CD14-positive monocyte (primary cell): ENCODE measurements around the gene RBM42. TPM values are rescaled to one million over a fixed set of nuclear protein-coding genes. Genes with fewer than 3 reads are reported as not detected.

Experiments
- DNase-seq, 3 donors: peaks; one replicate each; pipeline ENCODE4 v3.0.0-alpha.2; 2011 to 2022
- H2AFZ ChIP-seq: 2 replicates; pipeline ENCODE4 v1.6.0; 2012; ENCODE audit warnings: mild to moderate bottlenecking, low read depth, low read length, inconsistent platforms; ENCODE audit not compliant: insufficient read depth, poor library complexity, severe bottlenecking
- H3K27ac ChIP-seq, 2 donors: 1 replicate in 1 of 2; 2 replicates in 1 of 2; pipeline ENCODE4 v1.5.1; 2012 to 2013; ENCODE audit warnings: low read length in 2 of 2, control low read depth in 1 of 2, inconsistent platforms in 1 of 2, low read depth in 1 of 2, mild to moderate bottlenecking in 1 of 2
- H3K27me3 ChIP-seq, 2 donors: one replicate each; pipeline versions ENCODE4 v1.6.0 to v1.6.1; 2011 to 2013; ENCODE audit warnings: low read length in 2 of 2; ENCODE audit not compliant: control insufficient read depth in 2 of 2, insufficient read depth in 2 of 2
- H3K36me3 ChIP-seq, 2 donors: replicated peaks in 1 of 2; 1 replicate in 1 of 2; 2 replicates in 1 of 2; pipeline versions ENCODE4 v1.5.1 to v1.6.1; 2012 to 2013; ENCODE audit warnings: low read length in 2 of 2, control low read depth in 1 of 2, inconsistent platforms in 1 of 2, mild to moderate bottlenecking in 1 of 2; ENCODE audit not compliant: insufficient read depth in 2 of 2, control insufficient read depth in 1 of 2
- H3K4me1 ChIP-seq, 2 donors: 1 replicate in 1 of 2; 2 replicates in 1 of 2; pipeline versions ENCODE4 v1.5.1 to v1.6.1; 2012 to 2013; ENCODE audit warnings: low read length in 2 of 2, control low read depth in 1 of 2, inconsistent platforms in 1 of 2, mild to moderate bottlenecking in 1 of 2, moderate library complexity in 1 of 2; ENCODE audit not compliant: insufficient read depth in 2 of 2, control insufficient read depth in 1 of 2
- H3K4me2 ChIP-seq: replicated peaks from 2 replicates; pipeline ENCODE3; 2012; ENCODE audit warnings: low read length, moderate library complexity, mild to moderate bottlenecking; ENCODE audit not compliant: poor library complexity, severe bottlenecking; ENCODE audit errors: extremely low read depth
- H3K4me3 ChIP-seq, 3 experiments: fragments of 200-600 bp in 1 of 3; sonication (generic) in 1 of 3; replicated peaks in 1 of 3; 1 replicate in 2 of 3; 2 replicates in 1 of 3; pipeline ENCODE4 v1.5.1; 2011 to 2013; ENCODE audit warnings: low read length in 3 of 3, mild to moderate bottlenecking in 3 of 3, control low read depth in 2 of 3, low read depth in 2 of 3, inconsistent platforms in 1 of 3, moderate library complexity in 1 of 3
- H3K79me2 ChIP-seq: 2 replicates; pipeline ENCODE4 v1.6.0; 2012; ENCODE audit warnings: mild to moderate bottlenecking, control low read depth, inconsistent platforms, low read length, moderate library complexity; ENCODE audit not compliant: insufficient read depth
- H3K9ac ChIP-seq: 2 replicates; pipeline ENCODE4 v1.6.0; 2017; ENCODE audit warnings: low read length, mild to moderate bottlenecking; ENCODE audit not compliant: insufficient read depth, poor library complexity, severe bottlenecking
- H3K9me3 ChIP-seq, 2 donors: replicated peaks in 1 of 2; 1 replicate in 1 of 2; 2 replicates in 1 of 2; pipeline versions ENCODE4 v1.5.1 to v1.6.1; 2012 to 2013; ENCODE audit warnings: low read length in 2 of 2, control low read depth in 1 of 2; ENCODE audit not compliant: control insufficient read depth in 1 of 2, insufficient read depth in 1 of 2
- H4K20me1 ChIP-seq: 2 replicates; pipeline ENCODE4 v1.6.0; 2012; ENCODE audit warnings: mild to moderate bottlenecking, low read length, control low read depth, moderate library complexity; ENCODE audit not compliant: insufficient read depth
- H3K27ac Mint-ChIP-seq, 7 donors: one replicate each; pipeline ENCODE4 v1.8.0; 2020; ENCODE audit warnings: mild to moderate bottlenecking in 7 of 7, mixed read lengths in 7 of 7, moderate library complexity in 6 of 7, inconsistent platforms in 2 of 7
- H3K27me3 Mint-ChIP-seq, 3 donors: one replicate each; pipeline ENCODE4 v1.8.0; 2021 to 2022; ENCODE audit warnings: low read depth in 3 of 3, mild to moderate bottlenecking in 3 of 3, mixed read lengths in 3 of 3, moderate library complexity in 3 of 3, inconsistent platforms in 1 of 3
- H3K36me3 Mint-ChIP-seq, 2 donors: one replicate each; pipeline ENCODE4 v1.8.0; 2020; ENCODE audit warnings: mixed read lengths in 2 of 2, inconsistent platforms in 1 of 2, mild to moderate bottlenecking in 1 of 2
- H3K4me1 Mint-ChIP-seq: one replicate; pipeline ENCODE4 v1.8.0; 2020; ENCODE audit warnings: mild to moderate bottlenecking, mixed read lengths
- H3K4me3 Mint-ChIP-seq, 2 donors: one replicate each; pipeline ENCODE4 v1.8.0; 2020; ENCODE audit warnings: mild to moderate bottlenecking in 2 of 2, mixed read lengths in 2 of 2, moderate library complexity in 1 of 2
- H3K9me3 Mint-ChIP-seq, 7 donors: one replicate each; pipeline ENCODE4 v1.8.0; 2020 to 2022; ENCODE audit warnings: mixed read lengths in 7 of 7, mild to moderate bottlenecking in 6 of 7, moderate library complexity in 6 of 7, inconsistent platforms in 2 of 7
- CTCF ChIP-seq: fragments of 200-600 bp; IDR thresholded peaks from one replicate; pipeline ENCODE4 v1.8.0; 2022; ENCODE audit warnings: antibody characterized with exemption, mild to moderate bottlenecking
- WGBS: methylation state at CpG from one replicate; pipeline ENCODE4 v1.1.5; 2013; ENCODE audit warnings: missing lambda C conversion rate; ENCODE audit not compliant: insufficient coverage; 5-methylcytosine and 5-hydroxymethylcytosine counted together
- intact Hi-C, 2 donors: fragments of 100-400 bp; cut with micrococcal nuclease; formaldehyde crosslinking; loops; one replicate each; pipeline versions ENCODE4 v1.15.0 to v1.15.1; 2023
- polyA plus RNA-seq, 3 donors: library from polyadenylated mRNA; depleted of rRNA in 1 of 3; unstranded in 2 of 3; stranded (reverse) in 1 of 3; fragments of 300-500 nt in 2 of 3; fragments of >200 nt in 1 of 3; fragmentation: Illumina TruSeq in 2 of 3; gene quantifications; 1 replicate in 2 of 3; 2 replicates in 1 of 3; pipeline ENCODE4 v1.2.3, GENCODE V29; 2012 to 2021

The RBM42 gene
- polyA plus RNA-seq, 3 donors: 29.5 to 53.3 (median 50.3) TPM

DNA sequence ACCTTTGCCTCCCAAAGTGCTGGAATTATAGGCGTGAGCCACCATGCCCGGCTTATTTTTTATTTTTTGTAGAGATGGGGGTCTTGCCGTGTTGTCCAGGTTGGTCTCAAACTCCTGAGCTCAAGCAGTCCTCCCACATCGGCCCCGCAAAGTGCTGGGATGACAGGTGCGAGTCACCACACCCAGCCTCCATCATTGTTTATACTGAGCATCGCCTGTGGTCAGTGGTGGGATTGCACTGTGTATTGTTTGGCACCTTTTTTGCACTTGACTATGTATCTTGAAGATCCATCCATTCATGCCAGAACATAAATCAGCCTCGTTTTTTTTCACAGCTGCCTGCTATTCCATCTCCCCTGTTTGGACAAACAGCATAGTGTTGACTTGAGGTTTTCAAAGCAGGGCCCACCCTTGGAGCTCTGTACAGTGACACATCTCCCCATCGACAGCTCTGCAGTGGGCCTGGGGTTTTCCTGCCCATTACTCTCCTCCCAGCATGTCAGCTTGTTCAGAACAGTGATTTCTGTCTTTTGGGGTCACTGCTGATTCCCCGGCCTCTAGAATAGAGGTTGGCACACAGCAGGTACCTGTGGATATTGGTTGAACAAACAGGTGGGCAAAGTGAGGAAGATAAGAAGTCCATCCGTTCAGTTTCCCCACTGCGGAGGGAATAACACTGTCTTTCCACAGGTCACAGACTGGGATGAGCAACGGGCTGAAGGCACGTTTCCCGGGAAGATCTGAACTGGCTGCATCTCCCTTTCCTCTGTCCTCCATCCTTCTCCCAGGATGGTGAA lies 29.3 kb downstream of the RBM42 start:
- no peak for TF ChIP-seq CTCF
- no peaks in the 10 kb centered on the region for H3K4me1 ChIP-seq
- Mint-ChIP-seq H3K4me1 (no peaks in the 10 kb centered on the region), H3K4me3 (no peak overlapping the region), H3K9me3 (peaks cover 0 to 1% (median 0%) of the 10 kb centered on the region in 7 donors), H3K36me3 (peaks cover 51 to 68% of the 10 kb centered on the region in 2 donors), H3K27ac (no peak overlapping the region), H3K27me3 (peaks cover 0 to 6% (median 0%) of the 10 kb centered on the region in 3 donors)
- H3K36me3 ChIP-seq: peaks cover 72 to 79% of the 10 kb centered on the region in 2 donors
- no peak overlapping the region for H3K27ac ChIP-seq
- H3K9ac ChIP-seq: no peak overlapping the region
- H3K9me3 ChIP-seq: no peaks in the 10 kb centered on the region
- no peaks in the 10 kb centered on the region for H3K27me3 ChIP-seq
- no peak overlapping the region for H2AFZ ChIP-seq
- 93% methylated on average over 9 of the region's 15 CpGs for WGBS
- H3K4me2 ChIP-seq: no peak overlapping the region
- H4K20me1 ChIP-seq: peaks cover 44% of the 10 kb centered on the region
- intact Hi-C loops: no loop called here
- H3K79me2 ChIP-seq: no peaks in the 10 kb centered on the region
- no peak for DNase-seq
- H3K4me3 ChIP-seq: no peak overlapping the region

GRCh38 chr19:35661995-35662340 lies 33.1 kb downstream of the RBM42 start:
- no peaks in the 10 kb centered on the region for H3K27me3 ChIP-seq
- H3K79me2 ChIP-seq: no peaks in the 10 kb centered on the region
- intact Hi-C loops: no loop called here
- no peak overlapping the region for H3K4me2 ChIP-seq
- DNase-seq: no peak
- Mint-ChIP-seq H3K27me3 (peaks cover 0 to 4% (median under 1%) of the 10 kb centered on the region in 3 donors), H3K27ac (no peak overlapping the region), H3K9me3 (peaks cover 0 to 1% (median 0%) of the 10 kb centered on the region in 7 donors), H3K4me1 (no peaks in the 10 kb centered on the region), H3K4me3 (no peak overlapping the region), H3K36me3 (peaks cover 29 to 31% of the 10 kb centered on the region in 2 donors)
- no peak for TF ChIP-seq CTCF
- peaks cover 15% of the 10 kb centered on the region for H4K20me1 ChIP-seq
- no CpG with 5 or more reads among the region's 6 CpGs for WGBS
- no peak overlapping the region for H3K9ac ChIP-seq
- H3K9me3 ChIP-seq: no peaks in the 10 kb centered on the region
- peaks cover 56 to 57% of the 10 kb centered on the region in 2 donors for H3K36me3 ChIP-seq
- no peak overlapping the region for H3K4me3 ChIP-seq
- H3K4me1 ChIP-seq: no peaks in the 10 kb centered on the region
- no peak overlapping the region for H2AFZ ChIP-seq
- no peak overlapping the region for H3K27ac ChIP-seq
